Activated CD4-positive, alpha-beta T cell treated with anti-CD3 and anti-CD28 coated beads, Interleukin-10, Interleukin-2, amounts not matched to agents 100 ng/mL and 50 ng/mL, durations not matched to agents 16 hours and 8 hours (primary cell): Measurements from ENCODE around the gene ZDHHC24.
"Not testable (repeated sequence)": the region's sequence is repeated elsewhere in the genome, so short reads cannot be mapped to it uniquely, and the experiment has no call there.

Experiments used
- DNase-seq: peaks from one replicate; pipeline ENCODE4 v3.0.0-alpha.2; 2020

ZDHHC24 gene

GRCh38 chr11:66564984-66565383 is 19.1 kb upstream of the ZDHHC24 start:
- DNase-seq, result no peak

GRCh38 chr11:66564538-66564937 is 18.7 kb upstream of the ZDHHC24 start:
- DNase-seq, result no peak

GRCh38 chr11:66563832-66564231 is 18.0 kb upstream of the ZDHHC24 start:
- no peak for DNase-seq

- no peak for DNase-seq
Measured at GRCh38 chr11:66562907-66563583, 17.2 kb upstream of the ZDHHC24 start.

GRCh38 chr11:66562275-66562674 is 16.4 kb upstream of the ZDHHC24 start:
- DNase-seq, result no peak

- no peak for DNase-seq
Measured at GRCh38 chr11:66561975-66562248, 16.1 kb upstream of the ZDHHC24 start.

GRCh38 chr11:66561178-66561974 is 15.5 kb upstream of the ZDHHC24 start:
- no peak for DNase-seq

GRCh38 chr11:66559866-66560676 is 14.2 kb upstream of the ZDHHC24 start:
- DNase-seq, result no peak

GRCh38 chr11:66559142-66559865 is 13.5 kb upstream of the ZDHHC24 start:
- DNase-seq, result peak; percentile 17

- DNase-seq, result no peak
Measured at GRCh38 chr11:66557733-66558326, 12.0 kb upstream of the ZDHHC24 start.

- DNase-seq, result no peak
Measured at GRCh38 chr11:66556086-66556485, 10.2 kb upstream of the ZDHHC24 start.

- DNase-seq, result no peak
Measured at GRCh38 chr11:66555416-66555815, 9.6 kb upstream of the ZDHHC24 start.

GRCh38 chr11:66554602-66555001 is 8.8 kb upstream of the ZDHHC24 start:
- DNase-seq, result no peak

- no peak for DNase-seq
Measured at GRCh38 chr11:66550887-66551286, 5.0 kb upstream of the ZDHHC24 start.

- no peak for DNase-seq
Measured at GRCh38 chr11:66549696-66550095, 3.8 kb upstream of the ZDHHC24 start.

- DNase-seq, result no peak
Measured at GRCh38 chr11:66548774-66549630, 3.2 kb upstream of the ZDHHC24 start.

GRCh38 chr11:66548041-66548440 is 2.2 kb upstream of the ZDHHC24 start:
- DNase-seq, result no peak

- no peak for DNase-seq
Measured at GRCh38 chr11:66547662-66548009, 1.8 kb upstream of the ZDHHC24 start.

- DNase-seq, result no peak
Measured at GRCh38 chr11:66546966-66547661, 1.3 kb upstream of the ZDHHC24 start.

GRCh38 chr11:66546368-66546965 is 619 bp upstream of the ZDHHC24 start, which contains the start of gene ACTN3:
ACTN3 (plus strand) TSS chr11:66546903; CDS start chr11:66546938, 35 bp downstream.
- DNase-seq, result peak; percentile 11

GRCh38 chr11:66544952-66545351 is 896 bp downstream of the ZDHHC24 start:
- DNase-seq, result not testable (repeated sequence)
